ENCODE data around the gene CBX4. TPM values are rescaled to one million over a fixed set of nuclear protein-coding genes. Genes with fewer than 3 reads are reported as not detected.

Gene CBX4
- total RNA-seq, 3 donors from 2014 or later = 11.5 to 20.6 (median 13.4) TPM

- peak overlapping the region in 2 of 3 donors; percentile 18 to 57 for H3K4me3 ChIP-seq
- intact Hi-C loops (cut with DNase I; ENCODE audit: low total_unique reads) = loop anchor here (2.0 kb wide), 1 partner anchor 200 kb away; no protein-coding TSS in a partner anchor
- H3K27me3 ChIP-seq = peaks cover 20 to 56% of the 10 kb centered on the region in 2 donors
These were observed 50.0 kb downstream of the CBX4 start for GRCh38 chr17:79788989-79789942.

GRCh38 chr17:79788455-79788854 lies 50.8 kb downstream of the CBX4 start:
- Histone ChIP-seq H3K4me1 (peaks cover 0 to 5% of the 10 kb centered on the region in 2 donors), H3K4me3 (no peak overlapping the region), H3K36me3 (no peaks in the 10 kb centered on the region), H3K27me3 (peaks cover 20 to 53% of the 10 kb centered on the region in 2 donors), H3K9me3 (no peaks in the 10 kb centered on the region), H3K27ac (no peak overlapping the region)
- no peak for DNase-seq (ENCODE audit: low spot score in 2 of 2)
- TF ChIP-seq POLR2AphosphoS5 (IDR thresholded peaks at IDR 0.05) (no peak), CTCF (IDR thresholded peaks at IDR 0.05) (no peak), POLR2A (IDR thresholded peaks at IDR 0.05) (no peak)
- intact Hi-C loops (cut with DNase I; ENCODE audit: low total_unique reads) = loop anchor here (2.0 kb wide), 1 partner anchor 200 kb away; no protein-coding TSS in a partner anchor

More at GRCh38 chr17:79788989-79789942, 50.0 kb downstream of the CBX4 start:
- Histone ChIP-seq H3K36me3 (no peaks in the 10 kb centered on the region), H3K27ac (no peak overlapping the region), H3K4me1 (peaks cover 0 to 5% of the 10 kb centered on the region in 2 donors), H3K9me3 (no peaks in the 10 kb centered on the region)
- no peak for TF ChIP-seq POLR2A (IDR thresholded peaks at IDR 0.05)
- TF ChIP-seq POLR2AphosphoS5 (IDR thresholded peaks at IDR 0.05) = no peak
- TF ChIP-seq CTCF (IDR thresholded peaks at IDR 0.05) = no peak
- DNase-seq (ENCODE audit: low spot score in 2 of 2) = no peak

- no peak overlapping the region for H3K4me3 ChIP-seq
- H3K27me3 ChIP-seq = peaks cover 17 to 39% of the 10 kb centered on the region in 2 donors
- no peak overlapping the region for H3K27ac ChIP-seq
- peaks cover 0 to 5% of the 10 kb centered on the region in 2 donors for H3K4me1 ChIP-seq
- DNase-seq (ENCODE audit: low spot score in 2 of 2) = no peak
- H3K36me3 ChIP-seq = no peaks in the 10 kb centered on the region
- no peaks in the 10 kb centered on the region for H3K9me3 ChIP-seq
- TF ChIP-seq POLR2A (IDR thresholded peaks at IDR 0.05) = no peak
- intact Hi-C loops (cut with DNase I; ENCODE audit: low total_unique reads) = no loop called here
These were observed 52.2 kb downstream of the CBX4 start for GRCh38 chr17:79786930-79787643.

- H3K4me1 ChIP-seq = peaks cover 0 to 5% of the 10 kb centered on the region in 2 donors
- intact Hi-C loops (cut with DNase I; ENCODE audit: low total_unique reads) = no loop called here
- no peak for DNase-seq (ENCODE audit: low spot score in 2 of 2)
- H3K27me3 ChIP-seq = peaks cover 9 to 30% of the 10 kb centered on the region in 2 donors
- H3K36me3 ChIP-seq = no peaks in the 10 kb centered on the region
- H3K9me3 ChIP-seq = no peaks in the 10 kb centered on the region
- TF ChIP-seq POLR2AphosphoS5 (IDR thresholded peaks at IDR 0.05) (no peak), POLR2A (IDR thresholded peaks at IDR 0.05) (no peak), CTCF (IDR thresholded peaks at IDR 0.05) (no peak)
- no peak overlapping the region for H3K4me3 ChIP-seq
- H3K27ac ChIP-seq = no peak overlapping the region
These were observed 53.1 kb downstream of the CBX4 start for GRCh38 chr17:79785900-79786810.
